ENCODE results near the gene HPS5.
A peak's percentile ranks its signal among the peaks of the same experiment; 100 is the strongest.
"Not testable (repeated sequence)": the region's sequence is repeated elsewhere in the genome, so short reads cannot be mapped to it uniquely, and the experiment has no call there.

The HPS5 gene, protein sequence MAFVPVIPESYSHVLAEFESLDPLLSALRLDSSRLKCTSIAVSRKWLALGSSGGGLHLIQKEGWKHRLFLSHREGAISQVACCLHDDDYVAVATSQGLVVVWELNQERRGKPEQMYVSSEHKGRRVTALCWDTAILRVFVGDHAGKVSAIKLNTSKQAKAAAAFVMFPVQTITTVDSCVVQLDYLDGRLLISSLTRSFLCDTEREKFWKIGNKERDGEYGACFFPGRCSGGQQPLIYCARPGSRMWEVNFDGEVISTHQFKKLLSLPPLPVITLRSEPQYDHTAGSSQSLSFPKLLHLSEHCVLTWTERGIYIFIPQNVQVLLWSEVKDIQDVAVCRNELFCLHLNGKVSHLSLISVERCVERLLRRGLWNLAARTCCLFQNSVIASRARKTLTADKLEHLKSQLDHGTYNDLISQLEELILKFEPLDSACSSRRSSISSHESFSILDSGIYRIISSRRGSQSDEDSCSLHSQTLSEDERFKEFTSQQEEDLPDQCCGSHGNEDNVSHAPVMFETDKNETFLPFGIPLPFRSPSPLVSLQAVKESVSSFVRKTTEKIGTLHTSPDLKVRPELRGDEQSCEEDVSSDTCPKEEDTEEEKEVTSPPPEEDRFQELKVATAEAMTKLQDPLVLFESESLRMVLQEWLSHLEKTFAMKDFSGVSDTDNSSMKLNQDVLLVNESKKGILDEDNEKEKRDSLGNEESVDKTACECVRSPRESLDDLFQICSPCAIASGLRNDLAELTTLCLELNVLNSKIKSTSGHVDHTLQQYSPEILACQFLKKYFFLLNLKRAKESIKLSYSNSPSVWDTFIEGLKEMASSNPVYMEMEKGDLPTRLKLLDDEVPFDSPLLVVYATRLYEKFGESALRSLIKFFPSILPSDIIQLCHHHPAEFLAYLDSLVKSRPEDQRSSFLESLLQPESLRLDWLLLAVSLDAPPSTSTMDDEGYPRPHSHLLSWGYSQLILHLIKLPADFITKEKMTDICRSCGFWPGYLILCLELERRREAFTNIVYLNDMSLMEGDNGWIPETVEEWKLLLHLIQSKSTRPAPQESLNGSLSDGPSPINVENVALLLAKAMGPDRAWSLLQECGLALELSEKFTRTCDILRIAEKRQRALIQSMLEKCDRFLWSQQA

DNA sequence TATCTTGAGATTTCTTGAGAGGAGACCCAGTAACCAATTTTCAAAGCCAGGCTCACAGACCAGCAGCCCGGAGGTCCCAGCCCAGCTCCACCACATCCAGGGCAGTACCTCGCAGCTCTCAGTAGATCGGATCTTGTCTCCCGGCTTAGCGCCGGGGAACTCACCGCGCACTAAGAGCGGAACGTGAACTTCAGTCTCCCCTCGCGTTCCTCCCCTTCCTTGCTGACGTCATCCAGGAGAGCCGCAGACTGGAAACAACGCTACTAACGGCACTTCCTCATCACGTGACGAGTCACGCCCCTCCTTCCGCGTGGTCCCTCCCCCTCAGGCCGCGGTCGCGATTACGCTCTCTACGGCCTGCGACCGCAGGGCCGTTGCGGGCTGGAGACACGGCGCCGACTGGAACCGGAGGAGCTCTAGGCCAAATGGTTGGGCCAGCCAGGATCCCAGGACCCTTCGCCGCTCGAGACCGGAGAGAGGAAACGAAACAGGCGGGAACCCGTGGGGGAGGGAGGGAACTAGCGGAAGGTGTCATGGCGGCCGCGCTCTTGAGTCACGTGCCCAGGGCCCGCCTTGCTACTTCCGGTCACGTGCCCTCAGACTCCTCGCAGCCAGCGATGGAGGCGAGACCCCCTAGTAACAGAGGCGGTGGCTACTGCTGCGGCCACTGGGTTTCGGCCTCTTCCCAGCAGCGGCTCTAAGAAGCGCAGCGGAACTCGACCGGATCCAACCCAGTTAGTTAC is at the start of gene HPS5, which contains the start of gene GTF2H1:
Gene HPS5 (minus strand): TSS at position 172 of the 743 bp plus-strand sequence. CDS start 4,282 bp downstream, outside the sequence.
Gene GTF2H1 (plus strand): TSS at position 599 of the 743 bp plus-strand sequence. CDS start 10,508 bp downstream, outside the sequence.
- DNase-seq, result peak; percentile 96

DNA sequence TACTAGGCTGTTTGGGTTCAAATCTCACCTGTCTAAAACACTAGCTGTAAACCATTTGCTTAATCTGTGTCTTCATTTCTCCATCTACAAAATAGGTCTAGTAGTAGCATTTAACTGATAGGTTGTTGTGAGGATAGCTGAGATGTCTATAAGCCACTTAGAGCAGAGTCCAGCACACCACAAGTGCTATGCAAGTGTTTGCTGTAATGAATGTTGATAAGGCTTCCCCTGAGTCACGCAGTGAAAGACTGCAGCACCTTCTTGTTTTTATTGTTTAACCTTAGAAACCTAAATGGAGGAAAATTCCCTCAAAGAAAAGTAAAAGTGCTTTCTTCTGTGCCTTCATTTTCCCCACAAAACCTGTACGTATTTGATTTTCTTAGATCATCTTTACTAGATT is 49.3 kb upstream of the HPS5 start:
- no peak for DNase-seq

DNA sequence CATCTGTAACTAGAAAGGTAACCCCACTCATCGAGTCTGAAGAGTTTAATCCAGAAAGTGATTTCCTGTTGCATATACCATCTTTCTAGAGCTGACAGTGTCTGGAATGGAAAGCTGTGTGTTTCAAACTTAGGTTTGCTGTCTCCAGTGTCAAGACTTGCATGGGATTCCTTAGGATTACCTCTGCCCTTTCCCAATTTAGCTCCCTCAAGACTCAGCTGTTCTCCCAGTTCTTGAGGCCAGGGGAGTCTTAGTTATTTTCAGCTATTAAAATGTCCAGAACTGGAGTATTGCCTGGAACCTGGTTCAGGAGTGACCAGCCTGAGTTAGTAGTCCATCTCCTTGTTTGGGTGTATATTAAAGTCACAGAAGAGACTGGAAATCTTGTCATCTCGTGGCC is 47.5 kb upstream of the HPS5 start:
- DNase-seq, result no peak

DNA sequence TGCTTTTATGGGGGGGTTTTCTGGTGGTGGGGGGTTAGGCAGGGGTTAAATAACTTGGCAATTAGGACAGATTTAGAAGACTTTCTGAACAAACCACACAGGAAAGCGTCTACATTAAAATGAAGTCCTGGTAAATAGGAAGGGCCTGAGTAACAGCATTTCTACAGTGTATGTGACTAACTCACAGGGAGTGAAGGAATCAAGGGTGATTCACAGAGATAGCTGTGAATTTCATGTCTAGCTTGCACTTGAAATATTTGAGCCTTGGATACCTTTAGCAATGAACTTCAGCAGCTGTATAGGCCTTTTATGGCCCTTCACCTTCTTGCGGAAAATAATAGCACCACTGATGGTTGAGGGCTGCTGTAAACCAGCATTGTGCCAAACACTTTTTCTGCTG is 46.3 kb upstream of the HPS5 start:
- DNase-seq, result no peak

DNA sequence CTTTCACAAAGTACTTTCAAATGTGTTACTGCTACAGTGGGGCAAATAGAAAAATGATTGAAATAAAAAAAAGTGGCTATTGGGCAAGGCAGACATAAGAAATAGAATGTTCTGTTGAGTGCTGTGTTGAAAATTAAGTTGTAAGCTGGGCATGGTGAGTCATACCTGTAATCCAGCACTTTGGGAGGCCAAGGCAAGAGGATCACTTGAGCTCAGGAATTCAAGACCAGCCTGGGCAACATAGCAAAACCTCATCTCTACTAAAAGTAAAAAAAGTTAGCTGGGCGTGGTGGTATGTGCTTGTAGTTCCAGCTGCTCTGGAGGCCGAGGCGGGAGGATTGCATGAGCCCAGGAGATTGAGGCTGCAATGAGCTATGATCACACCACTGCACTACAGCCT is 45.5 kb upstream of the HPS5 start:
- DNase-seq, result no peak

DNA sequence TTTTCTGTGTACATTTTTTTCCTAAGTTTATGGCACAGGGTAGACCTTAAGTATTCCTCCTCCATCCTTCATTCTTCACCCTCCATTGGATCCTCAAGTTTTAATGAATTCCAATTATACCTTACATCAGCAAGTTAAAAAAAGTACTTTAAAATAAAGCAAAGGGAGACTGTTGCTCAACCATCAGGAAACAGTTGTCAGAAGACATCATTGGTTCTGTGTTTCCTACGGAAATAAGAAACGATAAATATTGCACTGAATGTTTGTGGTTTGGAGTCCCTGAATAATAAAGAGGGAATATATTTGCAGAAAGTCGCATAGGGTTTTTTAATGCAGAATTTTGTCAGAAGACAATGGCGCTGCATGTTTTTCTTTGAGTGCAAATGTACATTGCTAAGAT is 44.3 kb upstream of the HPS5 start:
- no peak for DNase-seq

DNA sequence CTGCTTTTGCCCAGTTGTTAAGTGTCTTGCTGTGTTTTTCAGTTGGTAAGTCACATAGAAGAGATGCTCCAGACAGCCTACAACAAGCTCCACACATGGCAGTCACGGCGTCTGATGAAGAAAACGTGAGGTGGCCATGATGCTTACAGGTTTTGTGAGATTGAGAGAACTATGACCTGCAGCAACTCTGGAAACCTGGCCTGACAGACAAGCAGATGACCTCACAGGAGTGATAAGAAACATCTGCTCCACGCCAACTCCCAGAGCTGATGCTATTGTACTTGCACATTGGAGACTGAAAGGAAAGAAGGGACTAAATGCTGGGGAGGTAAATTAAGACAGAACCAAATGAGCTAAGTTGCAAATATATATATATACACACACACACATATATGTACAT is 43.8 kb upstream of the HPS5 start:
- no peak for DNase-seq

DNA sequence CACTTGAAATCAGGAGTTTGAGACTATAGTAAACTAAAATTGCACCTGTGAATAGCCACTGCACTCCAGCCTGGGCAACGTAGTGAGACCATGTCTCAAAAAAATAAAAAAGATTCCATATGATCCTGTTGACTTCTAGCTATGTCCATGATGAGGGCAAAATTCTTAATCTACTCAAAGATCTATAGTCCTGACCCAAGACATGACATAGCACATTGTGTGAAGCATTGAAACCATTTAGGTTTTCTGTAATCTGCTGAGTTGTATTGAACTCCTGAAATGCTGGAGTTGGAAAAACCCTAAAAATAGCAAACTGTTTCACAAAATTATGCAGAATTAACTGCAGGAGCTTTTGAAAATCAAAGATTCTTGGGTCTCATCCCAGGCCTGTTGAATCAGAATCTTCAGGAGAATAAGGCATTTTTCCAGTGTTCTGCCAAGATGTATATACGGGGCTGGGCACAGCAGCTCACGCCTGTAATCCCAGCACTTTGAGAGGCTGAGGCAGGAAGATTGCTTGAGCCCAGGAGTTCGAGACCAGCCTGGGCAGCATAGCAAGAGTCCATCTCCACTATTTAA is 42.6 kb upstream of the HPS5 start:
- no peak for DNase-seq

DNA sequence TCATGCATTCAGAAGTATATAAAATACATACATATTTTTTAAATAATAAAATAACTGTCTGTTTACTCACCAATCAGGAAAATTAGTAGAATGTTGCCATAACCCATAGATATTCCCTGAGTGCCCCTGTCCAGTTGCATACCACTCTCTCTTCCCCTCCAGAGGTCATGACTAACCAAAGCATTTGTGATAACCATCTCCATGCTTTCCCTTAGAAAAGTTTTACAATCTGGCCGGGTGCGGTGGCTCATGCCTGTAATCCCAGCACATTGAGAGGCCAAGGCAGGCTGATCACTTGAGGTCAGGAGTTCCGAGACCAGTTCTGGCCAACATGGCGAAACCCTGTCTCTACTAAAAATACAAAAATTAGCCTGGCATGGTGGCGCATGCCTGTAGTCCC is 39.2 kb upstream of the HPS5 start:
- DNase-seq, result no peak

DNA sequence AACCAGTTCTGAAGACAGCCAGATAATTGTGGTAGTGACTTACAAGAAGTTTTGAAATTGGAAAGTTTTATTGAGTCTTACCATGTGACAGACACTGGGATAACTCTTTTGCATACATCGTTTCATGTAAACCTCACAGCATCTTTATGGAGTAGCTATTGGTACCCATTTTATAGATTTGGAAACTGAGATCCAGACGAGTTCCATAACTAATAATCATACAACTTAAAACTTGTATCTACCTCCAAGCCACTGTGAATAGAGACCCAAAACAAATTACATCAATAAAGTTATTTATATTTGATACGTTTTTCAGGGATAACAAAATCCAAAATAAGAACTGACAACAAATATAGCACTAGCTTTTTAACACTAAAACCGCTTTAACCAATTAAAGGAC is 36.7 kb upstream of the HPS5 start:
- DNase-seq, result no peak

DNA sequence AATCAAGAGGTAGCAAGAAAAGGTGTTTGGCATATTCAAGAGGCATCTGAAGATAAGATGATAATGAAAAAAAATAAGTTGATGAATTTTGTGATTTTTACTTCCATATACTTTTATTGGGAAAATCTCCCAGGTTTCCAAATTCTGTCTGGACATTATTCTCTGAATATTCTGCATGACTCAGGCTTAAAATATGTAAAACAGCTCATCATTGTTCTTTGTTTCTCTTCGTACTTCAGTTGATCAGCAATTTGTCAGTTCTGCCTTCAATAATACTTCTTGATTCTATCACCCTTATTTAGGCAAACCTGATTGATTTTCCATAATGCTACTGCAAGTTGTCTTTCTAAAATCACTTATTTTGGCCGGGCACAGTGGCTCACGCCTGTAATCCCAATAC is 30.6 kb upstream of the HPS5 start:
- no peak for DNase-seq

DNA sequence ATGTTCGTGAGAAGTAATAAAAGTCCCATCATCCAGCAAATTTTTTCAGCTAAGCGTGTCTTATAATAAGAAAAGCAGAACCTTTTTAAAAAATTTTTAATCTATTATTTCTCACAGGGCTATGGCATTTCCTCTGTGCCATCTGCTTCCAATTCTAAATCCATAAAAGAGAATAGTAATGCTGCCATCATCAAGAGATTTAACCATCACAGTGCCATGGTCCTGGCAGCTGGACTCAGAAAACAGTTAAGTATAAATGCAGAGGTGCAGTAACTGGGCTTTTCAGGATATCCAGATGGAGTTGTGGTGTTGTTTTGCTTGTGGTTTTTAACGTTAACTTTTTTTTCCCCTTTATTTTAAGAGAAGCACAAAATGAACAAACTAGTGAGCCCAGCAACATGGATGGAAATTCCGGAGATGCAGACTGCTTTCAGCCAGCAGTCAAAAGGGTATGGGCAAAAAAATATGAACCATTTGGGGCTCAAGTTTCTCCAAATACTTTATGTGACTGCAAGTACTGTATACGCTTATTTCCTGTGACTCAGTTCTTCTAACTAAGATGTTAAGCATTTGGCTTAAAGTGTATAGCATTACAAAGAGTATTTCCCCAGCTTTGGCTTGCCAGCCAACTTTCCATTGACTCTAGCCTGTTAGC is 25.7 kb upstream of the HPS5 start:
- DNase-seq, result no peak

DNA sequence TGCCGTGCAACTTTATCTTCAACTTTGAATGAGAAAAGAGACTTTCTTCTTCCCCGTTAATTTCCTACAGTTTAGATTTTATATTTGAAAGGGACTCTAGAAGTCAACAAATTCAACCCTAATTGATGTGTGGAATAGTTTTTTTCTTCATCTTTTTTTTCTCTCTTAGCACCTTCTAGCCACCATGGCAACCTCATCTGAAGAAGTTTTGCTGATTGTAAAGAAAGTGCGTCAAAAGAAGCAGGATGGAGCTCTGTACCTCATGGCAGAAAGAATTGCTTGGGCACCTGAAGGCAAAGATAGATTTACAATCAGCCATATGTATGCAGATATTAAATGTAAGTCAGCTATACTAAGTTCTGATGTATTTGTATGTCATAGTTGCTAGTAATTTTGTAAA is 11.0 kb upstream of the HPS5 start:
- no peak for DNase-seq

DNA sequence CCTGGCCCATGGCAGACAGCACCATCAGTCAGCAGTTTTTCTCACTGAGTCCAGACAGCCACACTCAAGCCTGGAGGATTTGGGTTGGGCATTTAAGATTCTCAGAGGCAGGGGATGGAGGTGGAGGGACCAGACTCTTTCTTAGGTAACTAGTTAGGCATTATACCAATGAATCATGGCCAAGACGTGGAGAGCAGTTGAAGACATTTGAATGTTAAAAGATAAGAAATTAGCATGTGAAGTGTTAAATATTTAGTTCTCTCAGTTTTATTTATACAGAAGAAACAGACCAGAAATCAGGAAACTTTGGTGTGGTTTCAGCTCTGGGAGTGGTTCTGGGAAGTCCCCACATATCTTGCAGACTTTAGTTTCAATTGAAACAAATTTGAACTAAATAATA is 10.4 kb upstream of the HPS5 start:
- DNase-seq, result no peak

DNA sequence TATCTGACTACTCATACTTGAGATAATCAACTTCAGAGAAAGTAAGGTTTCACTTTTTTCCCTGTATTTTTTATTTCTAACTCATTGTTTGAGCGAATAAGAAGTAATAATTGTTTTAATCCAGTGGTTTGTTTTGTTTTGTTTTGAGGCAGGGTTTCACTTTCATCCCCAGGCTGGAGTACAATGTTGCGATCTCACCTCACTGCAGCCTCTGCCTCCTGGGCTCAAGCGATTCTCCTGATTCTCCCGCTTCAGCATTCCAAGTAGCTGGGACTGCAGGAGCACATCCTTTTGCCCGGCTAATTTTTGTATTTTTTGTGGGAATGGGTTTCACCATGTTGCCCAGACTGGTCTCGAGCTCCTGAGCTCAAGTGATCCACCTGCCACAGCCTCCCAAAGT is 9.0 kb upstream of the HPS5 start:
- no peak for DNase-seq

DNA sequence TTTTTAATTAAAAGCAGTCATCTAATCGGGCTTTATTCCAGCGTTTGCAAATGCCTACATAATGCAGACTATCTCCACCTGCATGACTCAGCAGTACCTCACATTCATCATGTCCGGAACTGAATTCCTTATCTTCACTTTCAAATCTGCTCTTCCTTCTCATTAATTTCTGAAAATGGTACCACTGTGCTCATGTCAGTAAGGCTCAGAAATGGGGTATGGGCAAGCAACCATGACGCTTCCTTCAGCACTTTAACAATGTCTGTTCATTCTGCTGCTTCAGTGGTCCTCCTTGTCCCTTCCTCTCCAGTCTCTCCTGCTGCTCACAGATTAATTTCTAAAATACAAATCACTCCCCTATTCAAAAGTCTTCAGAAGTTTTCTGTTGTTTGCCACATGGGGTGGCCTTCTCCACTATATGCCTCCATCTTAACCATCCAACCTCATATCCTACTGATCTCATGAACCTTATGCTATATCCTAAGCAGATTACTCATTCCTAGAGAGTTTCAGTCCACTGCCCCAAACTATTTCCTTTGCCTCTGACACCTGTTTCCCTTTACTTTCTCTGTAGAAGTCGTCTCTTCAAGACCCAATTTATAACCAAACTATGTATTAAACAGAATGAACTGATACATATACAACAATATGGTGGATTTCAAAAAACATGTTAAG is 7.4 kb upstream of the HPS5 start:
- no peak for DNase-seq

DNA sequence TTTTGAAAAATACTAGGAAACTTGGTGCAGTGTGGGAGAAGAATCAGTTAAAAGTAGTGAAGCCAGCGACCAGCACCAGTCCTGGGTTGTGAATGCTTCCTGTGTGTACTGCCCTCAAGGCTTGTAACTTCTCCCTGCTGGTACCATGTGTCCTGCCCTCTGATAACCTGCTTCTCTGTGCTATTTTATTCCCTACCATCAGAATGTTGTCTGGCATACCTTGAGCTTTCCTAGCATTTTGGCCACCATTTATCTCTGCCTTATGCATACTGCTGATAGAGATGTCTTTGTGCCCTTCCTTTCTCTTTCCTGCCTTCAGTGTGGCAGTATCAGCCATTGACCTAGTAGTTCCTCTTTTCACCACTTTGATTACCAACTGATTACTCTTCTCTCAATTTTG is 2.4 kb upstream of the HPS5 start:
- no peak for DNase-seq

DNA sequence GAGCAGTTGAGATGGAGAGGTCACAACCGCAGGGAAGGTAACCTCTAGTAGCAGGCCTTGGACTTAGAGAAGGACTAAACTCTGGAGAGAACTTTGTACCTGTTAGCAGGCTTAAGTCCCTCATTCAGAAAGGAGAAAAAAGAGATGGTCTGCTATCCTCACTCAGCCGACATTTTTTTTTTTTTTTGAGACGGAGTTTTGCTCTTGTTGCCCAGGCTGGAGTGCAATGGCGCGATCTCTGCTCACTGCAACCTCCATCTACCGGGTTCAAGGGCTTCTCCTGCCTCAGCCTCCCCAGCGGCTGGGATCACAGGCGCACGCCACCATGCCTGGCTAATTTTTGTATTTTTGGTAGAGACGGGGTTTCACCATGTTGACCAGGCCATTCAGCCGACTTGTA is 1.9 kb upstream of the HPS5 start:
- DNase-seq, result not testable (repeated sequence)

DNA sequence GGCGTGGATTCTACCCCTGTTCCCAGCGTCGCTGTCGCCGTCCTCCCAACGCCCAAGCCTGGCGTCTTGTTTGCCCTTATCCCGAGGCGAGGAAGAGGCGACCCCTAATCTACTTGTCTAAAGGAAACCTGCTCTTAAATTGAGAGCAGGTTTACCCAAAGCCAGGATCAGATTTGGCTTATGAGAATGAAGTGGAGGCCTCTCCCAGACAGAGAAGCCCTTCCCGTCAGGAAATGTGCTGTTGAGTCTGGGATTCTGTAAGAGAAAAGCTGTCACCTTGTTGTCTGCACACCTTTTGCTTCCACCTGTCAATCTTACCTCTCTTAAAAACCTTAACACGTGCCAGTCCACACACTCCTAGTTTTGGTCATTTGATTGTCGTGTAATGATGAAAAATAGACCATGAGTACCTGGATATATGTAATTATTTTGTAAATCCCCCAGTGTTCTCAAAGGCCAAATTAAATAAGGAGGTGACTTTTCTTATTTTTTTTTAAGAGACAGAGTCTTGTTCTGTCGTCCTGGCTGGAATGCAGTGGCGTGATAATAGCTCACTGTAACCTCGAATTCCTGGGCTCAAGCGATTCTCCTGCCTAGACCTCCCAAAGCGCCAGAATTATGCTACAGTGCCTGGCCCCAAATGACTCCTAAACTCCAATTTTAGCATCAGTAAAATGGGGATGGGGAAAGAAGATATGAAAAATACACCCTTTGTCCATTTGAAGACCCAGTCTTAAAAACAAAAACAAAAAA is 1.1 kb upstream of the HPS5 start:
- DNase-seq, result no peak

DNA sequence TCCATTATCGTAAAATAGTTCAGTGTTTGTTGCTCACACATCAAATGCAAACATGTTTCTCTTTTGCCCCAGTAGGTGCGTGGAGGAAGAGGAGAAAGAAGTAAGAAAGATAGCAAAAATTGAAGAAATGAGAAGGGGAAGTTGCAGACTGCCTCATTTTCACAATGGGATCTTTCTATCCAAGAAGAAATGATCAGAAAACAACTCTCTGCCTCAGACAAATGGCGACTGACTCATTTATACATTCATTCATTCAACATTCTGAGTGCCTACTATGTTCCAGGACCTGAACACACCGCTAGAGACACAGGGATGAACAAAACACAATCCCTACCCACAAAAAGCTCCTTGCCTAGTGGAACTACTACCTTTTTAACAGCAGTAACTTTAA is 367 bp downstream of the HPS5 start:
- no peak for DNase-seq

DNA sequence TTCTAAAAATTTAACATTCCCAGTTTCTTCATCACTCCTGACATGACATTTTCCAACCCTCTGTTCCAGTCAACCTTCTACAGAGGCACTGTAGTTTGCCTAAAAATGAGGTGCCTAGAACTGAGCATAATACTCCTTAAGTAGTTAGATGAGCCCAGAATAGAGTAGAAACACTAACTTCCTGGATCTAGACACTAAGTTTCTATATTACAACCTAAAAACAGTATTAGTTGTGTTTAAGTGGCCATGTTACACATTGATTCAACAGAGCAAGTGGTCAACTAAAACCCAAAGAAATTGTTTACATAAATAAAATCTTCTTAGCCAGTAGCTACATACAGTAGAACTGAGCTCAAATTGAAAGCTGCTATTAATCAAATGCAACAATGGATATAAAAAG is 1.3 kb downstream of the HPS5 start:
- DNase-seq, result no peak

Measured in NCI-H1092 treated with DMSO at 0.1 percent for 48 hours (cell line).